ENCODE data around the gene MDM2. TPM values are rescaled to one million over a fixed set of nuclear protein-coding genes. Genes with fewer than 3 reads are reported as not detected.

The MDM2 gene
- total and polyA plus RNA-seq, 11 donors, result 16.2 to 78.8 (median 49.0) TPM

DNA sequence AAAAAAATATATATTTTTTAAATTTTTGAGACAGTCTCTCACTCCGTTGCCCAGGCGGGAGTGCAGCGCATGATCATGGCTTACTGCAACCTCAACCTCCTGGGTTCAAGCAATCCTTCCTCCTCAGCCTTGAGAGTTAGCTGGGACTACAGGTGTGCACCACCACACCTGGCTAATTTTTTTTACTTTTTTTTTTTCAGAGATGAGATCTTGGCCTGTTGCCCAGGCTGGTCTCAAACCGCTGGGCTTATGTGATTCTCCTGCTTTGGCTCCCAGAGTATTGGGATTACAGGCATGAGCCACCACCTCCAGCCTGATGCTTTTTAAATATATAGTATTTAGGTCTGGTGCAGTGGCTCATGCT, 24.5 kb downstream of the MDM2 start:
- WGBS, 4 donors, result 92 to 99% (median 96%) methylated on average over 4 of the region's 4 CpGs
- no peak for DNase-seq

DNA sequence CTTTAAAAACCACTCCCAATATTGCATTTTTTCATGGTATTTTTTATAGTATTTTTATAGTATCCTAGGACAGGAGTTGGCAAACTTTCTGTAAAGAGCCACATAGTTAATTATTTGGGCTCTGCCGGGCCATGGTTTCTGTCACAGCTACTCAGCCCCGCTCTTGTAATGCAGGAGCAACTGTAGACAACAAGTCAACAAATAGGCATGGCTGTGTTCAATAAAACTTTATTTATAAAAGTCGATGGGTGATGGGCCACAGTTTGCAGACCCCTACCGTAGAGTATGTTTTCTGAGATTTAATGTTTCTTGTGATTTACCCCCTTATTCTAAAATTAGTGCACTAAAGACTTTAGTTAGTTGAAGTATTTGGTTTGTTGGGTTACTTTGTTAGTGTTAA, 25.5 kb downstream of the MDM2 start:
- 96 to 98% (median 97%) methylated on average over 4 of the region's 4 CpGs for WGBS, 4 donors
- H3K4me1 ChIP-seq, result peaks cover 0 to 9% (median 0%) of the 10 kb centered on the region in 12 donors
- H3K36me3 ChIP-seq, result peaks cover 0 to 96% (median 92%) of the 10 kb centered on the region in 9 donors
- H3K27me3 ChIP-seq, result no peaks in the 10 kb centered on the region
- DNase-seq, result no peak
- no peak overlapping the region for H3K4me3 ChIP-seq
- intact Hi-C loops (cut with DNase I), result no loop called here
- no peak for ATAC-seq
- no peak overlapping the region for H3K27ac ChIP-seq
- H3K9me3 ChIP-seq, result no peaks in the 10 kb centered on the region
- TF ChIP-seq, protein P1, sequence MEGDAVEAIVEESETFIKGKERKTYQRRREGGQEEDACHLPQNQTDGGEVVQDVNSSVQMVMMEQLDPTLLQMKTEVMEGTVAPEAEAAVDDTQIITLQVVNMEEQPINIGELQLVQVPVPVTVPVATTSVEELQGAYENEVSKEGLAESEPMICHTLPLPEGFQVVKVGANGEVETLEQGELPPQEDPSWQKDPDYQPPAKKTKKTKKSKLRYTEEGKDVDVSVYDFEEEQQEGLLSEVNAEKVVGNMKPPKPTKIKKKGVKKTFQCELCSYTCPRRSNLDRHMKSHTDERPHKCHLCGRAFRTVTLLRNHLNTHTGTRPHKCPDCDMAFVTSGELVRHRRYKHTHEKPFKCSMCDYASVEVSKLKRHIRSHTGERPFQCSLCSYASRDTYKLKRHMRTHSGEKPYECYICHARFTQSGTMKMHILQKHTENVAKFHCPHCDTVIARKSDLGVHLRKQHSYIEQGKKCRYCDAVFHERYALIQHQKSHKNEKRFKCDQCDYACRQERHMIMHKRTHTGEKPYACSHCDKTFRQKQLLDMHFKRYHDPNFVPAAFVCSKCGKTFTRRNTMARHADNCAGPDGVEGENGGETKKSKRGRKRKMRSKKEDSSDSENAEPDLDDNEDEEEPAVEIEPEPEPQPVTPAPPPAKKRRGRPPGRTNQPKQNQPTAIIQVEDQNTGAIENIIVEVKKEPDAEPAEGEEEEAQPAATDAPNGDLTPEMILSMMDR (IDR thresholded peaks at IDR 0.05), result no peak
- TF ChIP-seq POLR2A (IDR thresholded peaks at IDR 0.05), result no peak

More for the DNA sequence above, 24.5 kb downstream of the MDM2 start:
- Histone ChIP-seq H3K27me3 (no peaks in the 10 kb centered on the region), H3K36me3 (peaks cover 0 to 96% (median 92%) of the 10 kb centered on the region in 9 donors), H3K9me3 (no peaks in the 10 kb centered on the region), H3K4me1 (peaks cover 0 to 9% (median 0%) of the 10 kb centered on the region in 12 donors), H3K4me3 (no peak overlapping the region), H3K27ac (no peak overlapping the region)
- intact Hi-C loops (cut with DNase I), result no loop called here
- TF ChIP-seq, protein P1 (IDR thresholded peaks at IDR 0.05), result no peak
- no peak for TF ChIP-seq POLR2A (IDR thresholded peaks at IDR 0.05)
- no peak for ATAC-seq

DNA sequence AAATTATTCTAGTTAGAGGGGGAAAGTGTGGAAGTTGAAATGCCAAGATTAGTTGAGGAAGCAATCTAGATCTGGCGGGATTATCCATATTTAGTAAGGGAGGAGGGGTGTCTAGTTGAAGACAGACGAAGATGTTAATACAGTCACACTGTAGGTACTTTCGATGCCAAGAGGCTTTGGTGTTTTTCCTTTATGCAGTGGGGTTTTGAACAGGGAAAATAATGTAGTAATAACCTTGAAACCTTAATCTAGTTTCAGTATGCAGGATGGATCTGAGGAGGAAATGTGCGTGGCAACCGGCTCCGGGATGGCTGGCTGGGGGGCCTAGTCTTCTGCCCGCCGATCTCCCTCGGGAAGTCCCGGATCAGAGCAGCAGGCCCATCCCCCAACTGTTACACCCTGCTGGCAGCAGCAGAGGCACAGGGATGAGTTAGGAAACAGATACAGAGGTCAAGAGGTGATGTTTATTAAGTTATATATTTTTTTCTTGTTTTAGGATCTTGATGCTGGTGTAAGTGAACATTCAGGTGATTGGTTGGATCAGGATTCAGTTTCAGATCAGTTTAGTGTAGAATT, 27.4 kb downstream of the MDM2 start:
- WGBS, 4 donors, result 41 to 56% (median 46%) methylated on average over 10 of the region's 10 CpGs
- peaks cover 0 to 9% (median 0%) of the 10 kb centered on the region in 12 donors for H3K4me1 ChIP-seq
- intact Hi-C loops (cut with DNase I), result no loop called here
- peaks cover 2 to 96% (median 94%) of the 10 kb centered on the region in 9 donors for H3K36me3 ChIP-seq
- no peaks in the 10 kb centered on the region for H3K27me3 ChIP-seq
- no peak overlapping the region for H3K27ac ChIP-seq
- H3K4me3 ChIP-seq, result no peak overlapping the region
- H3K9me3 ChIP-seq, result no peaks in the 10 kb centered on the region
- DNase-seq (no peak), ATAC-seq (peak in 1 of 4 donors; percentile 26)
- TF ChIP-seq POLR2A (IDR thresholded peaks at IDR 0.05), result no peak
- TF ChIP-seq, protein P1 (IDR thresholded peaks at IDR 0.05), result no peak

DNA sequence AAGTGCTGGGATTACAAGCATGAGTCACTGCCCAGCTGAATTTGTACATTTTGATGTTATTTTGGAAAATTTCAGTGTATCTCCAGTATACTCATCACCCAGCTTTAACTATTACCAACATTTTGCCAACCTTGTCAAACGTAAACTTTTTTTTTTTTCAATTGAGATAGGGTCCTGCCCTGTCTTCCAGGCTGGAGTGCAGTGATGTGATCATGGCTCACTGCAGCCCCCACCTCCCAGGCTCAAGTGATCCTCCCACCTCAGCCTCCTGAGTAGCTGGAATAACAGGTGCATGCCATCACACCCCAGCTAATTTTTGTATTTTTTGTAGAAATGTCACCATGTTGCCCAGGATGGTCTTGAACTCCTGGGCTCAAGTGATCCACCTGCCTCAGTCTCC, 29.2 kb downstream of the MDM2 start:
- intact Hi-C loops (cut with DNase I), result no loop called here
- WGBS, 4 donors, result 83 to 100% (median 87%) methylated on average over 1 of the region's 1 CpG
- H3K27me3 ChIP-seq, result no peaks in the 10 kb centered on the region
- ATAC-seq (no peak), DNase-seq (no peak)
- no peaks in the 10 kb centered on the region for H3K9me3 ChIP-seq
- H3K27ac ChIP-seq, result no peak overlapping the region
- H3K36me3 ChIP-seq, result peaks cover 4 to 96% (median 95%) of the 10 kb centered on the region in 9 donors
- no peak overlapping the region for H3K4me3 ChIP-seq
- H3K4me1 ChIP-seq, result peaks cover 0 to 9% (median 0%) of the 10 kb centered on the region in 12 donors
- no peak for TF ChIP-seq POLR2A (IDR thresholded peaks at IDR 0.05)
- TF ChIP-seq, protein P1 (IDR thresholded peaks at IDR 0.05), result no peak

All from heart left ventricle (tissue), 16 donors.